GM18909 (cell line): ENCODE data around the gene HPS3.

Source experiments
- ATAC-seq: cut with Tn5 transposase; IDR thresholded peaks from one replicate; pipeline ENCODE4 v1.9.1; 2021; ENCODE audit warnings: mild to moderate bottlenecking; ENCODE audit not compliant: unreplicated experiment, poor library complexity

HPS3 gene

GRCh38 chr3:149120051-149120972 lies 9.1 kb upstream of the HPS3 start:
- peak; percentile 71 for ATAC-seq

- no peak for ATAC-seq
Observed at GRCh38 chr3:149122721-149123578, 6.5 kb upstream of the HPS3 start.

- peak; percentile 4 for ATAC-seq
Observed at GRCh38 chr3:149128821-149129220, 617 bp upstream of the HPS3 start.

- ATAC-seq = no peak
Observed at GRCh38 chr3:149131589-149131988, 2.2 kb downstream of the HPS3 start.

- ATAC-seq = no peak
Observed at GRCh38 chr3:149134575-149134974, 5.1 kb downstream of the HPS3 start.

GRCh38 chr3:149142682-149143081 lies 13.2 kb downstream of the HPS3 start:
- ATAC-seq = no peak

- ATAC-seq = no peak
Observed at GRCh38 chr3:149145356-149145755, 15.9 kb downstream of the HPS3 start.

- ATAC-seq = peak; percentile 90
Observed at GRCh38 chr3:149145974-149146373, 16.5 kb downstream of the HPS3 start.

- ATAC-seq = no peak
Observed at GRCh38 chr3:149150436-149150835, 21.0 kb downstream of the HPS3 start.

- ATAC-seq = peak; percentile 41
Observed at GRCh38 chr3:149151843-149152242, 22.4 kb downstream of the HPS3 start.

- ATAC-seq = peak; percentile 93
Observed at GRCh38 chr3:149152420-149152819, 23.0 kb downstream of the HPS3 start.

GRCh38 chr3:149153402-149153801 lies 24.0 kb downstream of the HPS3 start:
- no peak for ATAC-seq

GRCh38 chr3:149160754-149161300 lies 31.4 kb downstream of the HPS3 start:
- no peak for ATAC-seq

DNA sequence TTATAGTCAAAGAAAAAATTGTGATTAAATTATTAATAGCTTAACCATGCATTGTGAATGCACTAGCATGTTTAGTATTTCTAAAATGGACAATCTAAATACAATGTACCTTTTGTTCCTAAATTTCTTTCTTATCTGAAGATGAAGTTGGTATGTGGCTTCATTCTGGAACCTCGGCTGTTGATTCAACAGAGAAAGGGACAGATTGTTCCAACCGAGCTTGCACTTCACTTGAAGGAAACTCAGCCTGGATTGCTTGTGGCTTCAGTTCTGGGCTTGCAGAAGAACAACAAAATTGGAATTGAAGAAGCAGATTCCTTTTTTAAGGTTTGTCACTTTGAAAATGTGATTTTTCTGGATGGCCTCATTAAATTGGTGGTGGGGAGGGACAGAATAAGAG lies 32.6 kb downstream of the HPS3 start:
- no peak for ATAC-seq

DNA sequence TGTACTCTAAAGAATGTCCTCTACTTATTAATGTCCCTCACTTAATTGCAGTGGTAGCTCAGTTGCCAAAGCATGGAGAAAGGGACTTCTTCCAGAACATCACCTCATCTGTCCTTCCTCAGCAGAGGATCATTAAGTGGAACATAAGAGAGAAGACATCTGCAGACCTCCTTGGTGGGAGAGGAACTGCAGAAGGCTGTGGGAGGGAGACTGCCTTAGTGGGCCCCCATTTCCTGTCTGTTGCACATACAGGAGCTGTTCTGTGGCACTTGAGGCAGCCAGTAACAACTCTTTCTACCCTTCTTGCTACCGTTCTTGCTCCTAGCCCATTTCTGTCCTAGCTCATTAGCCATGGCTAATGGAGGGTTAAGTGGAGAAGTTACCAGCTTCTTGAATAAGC lies 33.6 kb downstream of the HPS3 start:
- no peak for ATAC-seq

GRCh38 chr3:149167898-149168297 lies 38.5 kb downstream of the HPS3 start:
- ATAC-seq = no peak

DNA sequence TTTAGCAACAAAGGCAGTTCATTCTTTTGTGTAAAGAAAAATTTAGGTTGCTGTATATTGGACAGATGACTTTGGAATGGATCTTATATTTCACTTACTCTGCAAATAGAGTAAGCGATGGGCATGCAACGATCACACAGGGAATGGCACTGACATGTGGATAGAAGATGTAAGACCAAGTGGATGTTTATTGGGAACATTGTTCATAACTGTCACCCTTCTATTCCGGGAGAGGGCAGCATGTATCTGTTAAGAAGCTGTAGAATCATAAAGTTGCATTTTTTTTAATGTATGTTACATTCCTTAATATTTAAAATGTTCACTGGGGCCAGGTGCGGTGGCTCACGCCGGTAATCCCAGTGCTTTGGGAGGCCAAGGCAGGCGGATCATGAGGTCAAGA lies 41.2 kb downstream of the HPS3 start:
- no peak for ATAC-seq

GRCh38 chr3:149174901-149175300 lies 45.5 kb downstream of the HPS3 start:
- ATAC-seq = peak; percentile 93

DNA sequence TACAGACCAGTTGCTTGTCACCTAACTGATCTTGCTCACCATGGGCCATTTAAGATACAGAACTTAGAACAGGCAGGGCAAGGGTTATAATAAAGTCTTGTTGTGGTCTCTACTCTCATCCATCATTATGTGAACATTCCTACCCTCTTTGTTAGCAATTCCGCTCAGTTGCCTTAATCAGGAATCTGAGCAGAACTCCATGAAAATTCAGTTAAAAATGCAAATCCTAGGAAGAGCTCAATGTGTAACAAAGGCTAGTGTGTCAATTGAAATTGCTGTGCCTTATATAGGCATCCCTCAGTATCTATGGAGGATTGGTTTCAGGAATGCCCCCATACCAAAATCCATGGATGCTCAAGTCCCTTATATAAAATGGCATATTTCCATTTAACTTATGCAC lies 47.7 kb downstream of the HPS3 start:
- ATAC-seq = no peak

GRCh38 chr3:149179220-149179619 lies 49.8 kb downstream of the HPS3 start:
- no peak for ATAC-seq

- ATAC-seq = no peak
Observed at GRCh38 chr3:149180057-149180573, 50.7 kb downstream of the HPS3 start.
